SK-N-SH treated with all-trans-retinoic acid at 6 μM for 48 hours (cell line): ENCODE measurements around the gene HYI.

Experiments
- ATAC-seq: fragments of 200-7000 bp; cut with Tn5 transposase; 3 replicates; pipeline ENCODE4 v1.9.1; 2020; ENCODE audit warnings: mild to moderate bottlenecking, moderate library complexity
- ARNTL ChIP-seq: fragments of 450-650 bp; formaldehyde crosslinking; IDR thresholded peaks from 2 replicates; pipeline ENCODE4 v1.5.0; 2020; ENCODE audit warnings: low read depth, mild to moderate bottlenecking, moderate library complexity, borderline replicate concordance
- BACH2 ChIP-seq: fragments of 250-450 bp; sonication (Bioruptor Pico); IDR thresholded peaks from 2 replicates; pipeline ENCODE4 v1.9.0; 2021; ENCODE audit warnings: mild to moderate bottlenecking, borderline replicate concordance
- CREB5 ChIP-seq: fragments of 250-450 bp; sonication (Bioruptor Pico); IDR thresholded peaks from 2 replicates; pipeline ENCODE4 v1.5.1; 2020; ENCODE audit warnings: low read depth, mild to moderate bottlenecking, moderate library complexity
- CSDC2 ChIP-seq: fragments of 250-450 bp; sonication (Bioruptor Pico); IDR thresholded peaks from 2 replicates; pipeline ENCODE4 v1.5.0; 2020; ENCODE audit warnings: mild to moderate bottlenecking, moderate library complexity
- CSRNP3 ChIP-seq: fragments of 250-450 bp; sonication (Bioruptor Pico); IDR thresholded peaks from 2 replicates; pipeline ENCODE4 v1.5.1; 2021; ENCODE audit warnings: mild to moderate bottlenecking, moderate library complexity
- GLIS3 ChIP-seq: fragments of 250-450 bp; sonication (Bioruptor Pico); IDR thresholded peaks from 2 replicates; pipeline ENCODE4 v1.5.0; 2020; ENCODE audit warnings: mild to moderate bottlenecking, moderate library complexity
- ISL1 ChIP-seq: fragments of 250-450 bp; sonication (Bioruptor Pico); IDR thresholded peaks from 2 replicates; pipeline ENCODE4 v2.1.2; 2022; ENCODE audit warnings: mild to moderate bottlenecking, moderate library complexity
- OSR1 ChIP-seq: fragments of 250-450 bp; sonication (Bioruptor Pico); IDR thresholded peaks from 2 replicates; pipeline ENCODE4 v1.8.0; 2022; ENCODE audit warnings: moderate library complexity, mild to moderate bottlenecking, inconsistent platforms
- PATZ1 ChIP-seq: fragments of 250-450 bp; sonication (Bioruptor Pico); IDR thresholded peaks from 2 replicates; pipeline ENCODE4 v1.8.0; 2020; ENCODE audit warnings: mild to moderate bottlenecking, moderate library complexity, borderline replicate concordance
- PPARA ChIP-seq: fragments of 250-450 bp; sonication (Bioruptor Pico); IDR thresholded peaks from 2 replicates; pipeline ENCODE4 v1.5.0; 2020; ENCODE audit warnings: mild to moderate bottlenecking, borderline replicate concordance
- RARB ChIP-seq: fragments of 250-450 bp; sonication (Bioruptor Pico); IDR thresholded peaks from 2 replicates; pipeline ENCODE4 v1.8.0; 2021; ENCODE audit warnings: mild to moderate bottlenecking, moderate library complexity
- SNAI2 ChIP-seq: fragments of 250-450 bp; sonication (Bioruptor Pico); IDR thresholded peaks from 2 replicates; pipeline ENCODE4 v1.5.0; 2020; ENCODE audit warnings: mild to moderate bottlenecking, moderate library complexity
- TCF4 ChIP-seq: fragments of 250-450 bp; sonication (Bioruptor Pico); IDR thresholded peaks from 2 replicates; pipeline ENCODE4 v1.8.0; 2021; ENCODE audit warnings: mild to moderate bottlenecking, moderate library complexity, borderline replicate concordance
- TOX ChIP-seq: fragments of 250-450 bp; sonication (Bioruptor Pico); IDR thresholded peaks from 2 replicates; pipeline ENCODE4 v1.8.0; 2021; ENCODE audit warnings: mild to moderate bottlenecking, moderate library complexity, borderline replicate concordance
- TSHZ2 ChIP-seq: fragments of 250-450 bp; sonication (Bioruptor Pico); IDR thresholded peaks from 2 replicates; pipeline ENCODE4 v1.5.0; 2020; ENCODE audit warnings: mild to moderate bottlenecking, moderate library complexity
- ZC3H10 ChIP-seq: fragments of 250-450 bp; sonication (Bioruptor Pico); IDR thresholded peaks from 2 replicates; pipeline ENCODE4 v1.5.1; 2021; ENCODE audit warnings: mild to moderate bottlenecking, moderate library complexity
- ZFP3 ChIP-seq: fragments of 250-450 bp; sonication (Bioruptor Pico); IDR thresholded peaks from 2 replicates; pipeline ENCODE4 v1.5.0; 2020; ENCODE audit warnings: mild to moderate bottlenecking, moderate library complexity
- ZFP30 ChIP-seq: fragments of 450-650 bp; formaldehyde crosslinking; IDR thresholded peaks from 2 replicates; pipeline ENCODE4 v1.5.0; 2022; ENCODE audit warnings: mild to moderate bottlenecking, moderate library complexity
- ZNF565 ChIP-seq: fragments of 450-650 bp; formaldehyde crosslinking; conservative IDR thresholded peaks from 2 replicates; pipeline ENCODE4 v1.5.0; 2020; ENCODE audit warnings: low read depth, mild to moderate bottlenecking, moderate library complexity
- ZNF70 ChIP-seq: fragments of 450-650 bp; formaldehyde crosslinking; IDR thresholded peaks from 2 replicates; pipeline ENCODE4 v1.5.0; 2020; ENCODE audit warnings: mild to moderate bottlenecking, moderate library complexity
- ZNF8 ChIP-seq: fragments of 450-650 bp; formaldehyde crosslinking; IDR thresholded peaks from 2 replicates; pipeline ENCODE4 v1.5.0; 2020; ENCODE audit warnings: mild to moderate bottlenecking, moderate library complexity

The HYI gene

GRCh38 chr1:43405219-43405875, 48.4 kb downstream of the HYI start (continued):
- TF ChIP-seq PPARA (CRISPR knock-in tag) (no peak), ZNF70 (CRISPR knock-in tag) (no peak), ZC3H10 (CRISPR knock-in tag) (no peak), OSR1 (no peak), GLIS3 (CRISPR knock-in tag) (no peak), SNAI2 (no peak), ZFP3 (no peak)

GRCh38 chr1:43404353-43404752, 49.4 kb downstream of the HYI start:
- TF ChIP-seq GLIS3 (CRISPR knock-in tag), result no peak
- TF ChIP-seq CSRNP3 (CRISPR knock-in tag), result no peak
- TF ChIP-seq PATZ1 (CRISPR knock-in tag), result no peak
- TF ChIP-seq TCF4 (CRISPR knock-in tag), result no peak
- TF ChIP-seq BACH2 (CRISPR knock-in tag), result no peak
- TF ChIP-seq TSHZ2, result no peak
- no peak for TF ChIP-seq CSDC2 (CRISPR knock-in tag)
- no peak for TF ChIP-seq ZFP3
- no peak for ATAC-seq

- ATAC-seq, result no peak
- TF ChIP-seq ZNF565 (CRISPR knock-in tag), result no peak
- no peak for TF ChIP-seq ZNF70 (CRISPR knock-in tag)
- no peak for TF ChIP-seq ZFP30 (CRISPR knock-in tag)
- TF ChIP-seq TOX, result no peak
- TF ChIP-seq CSRNP3 (CRISPR knock-in tag), result no peak
- TF ChIP-seq RARB (CRISPR knock-in tag), result no peak
- no peak for TF ChIP-seq PATZ1 (CRISPR knock-in tag)
- no peak for TF ChIP-seq ZC3H10 (CRISPR knock-in tag)
- TF ChIP-seq CSDC2 (CRISPR knock-in tag), result no peak
- TF ChIP-seq ARNTL (CRISPR knock-in tag), result no peak
- TF ChIP-seq TSHZ2, result no peak
- TF ChIP-seq BACH2 (CRISPR knock-in tag), result no peak
- TF ChIP-seq SNAI2, result no peak
- TF ChIP-seq ZFP3, result no peak
- TF ChIP-seq GLIS3 (CRISPR knock-in tag), result no peak
- TF ChIP-seq CREB5, result no peak
- TF ChIP-seq ISL1 (CRISPR knock-in tag), result no peak
- TF ChIP-seq ZNF8 (CRISPR knock-in tag), result no peak
Observed at GRCh38 chr1:43402089-43402865, 51.5 kb downstream of the HYI start.
